DMS 273 treated with DMSO at 0.1 percent for 48 hours (cell line): ENCODE results near the gene CD300H.
"Not testable (repeated sequence)": the region's sequence is repeated elsewhere in the genome, so short reads cannot be mapped to it uniquely, and the experiment has no call there.

Experiments used
- DNase-seq: peaks from one replicate; lab custom pipeline; 2025; lab: John Stamatoyannopoulos, UW

CD300H gene

DNA sequence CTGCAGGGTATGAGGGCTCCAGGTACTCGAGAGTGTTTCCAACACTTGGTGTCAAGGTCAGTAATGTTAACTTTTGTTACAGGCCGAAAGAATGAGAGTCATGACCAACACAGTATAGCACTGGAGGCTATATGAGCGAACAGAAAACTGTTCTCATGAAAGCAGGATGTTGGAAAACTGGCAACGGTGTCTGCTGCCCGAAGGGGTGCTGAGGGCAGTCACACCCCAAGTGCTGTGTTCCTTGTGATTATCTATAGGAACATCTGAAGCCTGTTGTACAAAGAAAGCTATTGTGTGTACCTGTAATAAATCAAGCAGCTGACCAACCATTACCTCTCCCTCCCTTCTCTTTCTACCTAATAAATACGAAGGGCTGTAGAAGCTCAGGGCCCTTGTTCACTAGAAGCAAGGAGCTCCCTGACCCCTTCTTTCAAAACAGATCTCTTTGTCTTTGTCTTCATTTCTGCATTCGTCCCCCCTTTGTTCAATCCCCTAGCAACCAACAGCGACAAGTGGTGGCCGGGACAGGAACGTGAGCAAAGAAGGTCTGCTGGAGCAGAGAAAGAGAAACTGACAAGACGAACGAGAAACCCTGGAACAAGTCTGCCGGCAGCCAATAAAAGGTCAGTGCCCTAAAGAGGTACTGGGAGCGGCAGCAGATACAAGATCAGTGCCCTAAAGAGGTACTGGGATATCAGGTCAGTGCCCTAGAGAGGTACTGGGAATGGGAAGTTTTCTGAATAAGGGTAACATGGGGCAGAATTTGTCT is 17.2 kb upstream of the CD300H start:
- DNase-seq: no peak

DNA sequence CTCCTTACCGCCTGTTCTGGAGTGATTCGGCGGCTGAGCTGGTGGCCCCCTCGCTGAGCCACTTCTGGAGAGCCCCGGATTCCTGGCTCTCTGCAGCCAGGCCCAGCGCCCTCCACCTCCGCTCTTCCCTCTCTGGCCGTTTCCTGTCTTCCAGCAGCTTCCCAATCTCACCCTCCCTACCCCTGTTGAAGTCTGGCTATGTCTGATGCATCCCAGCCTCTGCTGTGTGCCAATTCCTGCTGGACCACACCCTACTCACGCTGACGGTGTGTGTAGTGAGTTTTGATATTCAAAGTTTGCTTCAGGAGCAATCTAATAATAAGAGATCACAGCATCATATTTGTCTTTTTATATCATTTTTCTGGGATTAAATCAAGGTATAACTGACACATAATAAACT is 15.3 kb upstream of the CD300H start:
- no peak for DNase-seq

DNA sequence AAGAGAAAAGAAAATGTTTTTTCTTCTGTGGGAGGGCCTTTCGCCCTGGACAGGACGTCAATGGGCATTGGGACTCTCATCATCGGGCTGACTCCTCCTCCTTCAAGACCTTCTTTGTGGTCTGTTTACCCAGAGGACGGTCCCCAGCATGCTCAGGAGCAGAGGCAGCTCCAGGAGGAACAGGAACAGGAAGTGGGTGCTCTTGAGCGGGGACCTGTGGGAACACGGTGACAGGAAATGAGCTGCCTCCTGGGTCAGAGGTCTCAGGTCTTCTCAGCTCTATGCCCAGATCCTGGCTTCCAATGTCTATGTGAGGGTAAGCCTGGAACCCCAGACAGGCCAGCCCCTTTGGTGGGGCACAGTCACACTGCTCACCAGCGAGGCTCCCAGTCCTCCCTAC is 12.6 kb upstream of the CD300H start:
- DNase-seq: no peak

DNA sequence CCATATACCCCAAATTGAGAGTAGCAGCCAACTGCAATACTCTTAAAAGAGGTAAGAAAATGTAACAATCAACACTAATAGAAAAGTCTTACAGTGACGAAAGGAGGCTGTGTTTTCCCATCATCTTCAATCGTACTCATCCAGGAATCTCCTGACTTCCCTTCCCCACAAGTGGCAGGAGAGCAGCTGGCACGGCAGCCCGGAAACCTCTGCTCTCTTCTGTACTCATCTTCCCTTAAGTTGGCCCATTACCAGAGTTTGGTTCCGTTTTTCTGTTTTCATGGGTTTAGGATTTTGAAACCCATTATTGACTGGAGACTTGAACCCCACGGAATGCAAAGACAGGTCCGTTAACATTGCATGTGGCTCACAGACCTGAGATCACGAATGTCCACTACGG is 11.7 kb upstream of the CD300H start:
- DNase-seq: no peak

DNA sequence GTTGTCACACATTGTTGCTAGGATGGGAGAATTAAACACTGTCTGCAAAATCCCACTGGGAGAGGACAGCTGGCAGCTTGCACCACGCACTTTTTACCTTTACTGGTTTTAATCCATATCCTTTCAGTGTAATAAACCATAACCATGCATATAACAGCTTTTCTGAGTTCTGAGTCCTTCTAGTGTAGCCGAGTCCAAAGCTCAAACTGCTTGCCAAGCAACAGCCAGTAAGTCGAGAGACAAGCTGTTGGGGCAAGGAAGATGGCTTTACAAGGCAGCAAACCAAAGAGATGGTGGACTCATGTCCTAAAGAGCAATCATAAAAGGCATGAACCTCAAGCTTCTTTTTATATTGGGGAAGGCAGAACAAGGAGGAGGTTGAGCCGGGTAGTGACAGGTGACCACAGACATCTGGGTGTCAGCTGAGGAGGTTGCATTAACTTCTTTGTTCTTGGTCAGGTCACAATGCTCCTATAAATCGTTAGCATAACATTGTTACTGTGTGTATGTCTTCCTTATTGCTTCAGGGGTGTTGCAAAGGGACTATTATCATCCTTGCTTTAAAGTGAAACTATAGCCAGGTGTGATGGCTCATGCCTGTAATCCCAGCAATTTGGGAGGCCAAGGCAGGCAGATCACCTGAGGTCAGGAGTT is 7.3 kb upstream of the CD300H start:
- DNase-seq: no peak

DNA sequence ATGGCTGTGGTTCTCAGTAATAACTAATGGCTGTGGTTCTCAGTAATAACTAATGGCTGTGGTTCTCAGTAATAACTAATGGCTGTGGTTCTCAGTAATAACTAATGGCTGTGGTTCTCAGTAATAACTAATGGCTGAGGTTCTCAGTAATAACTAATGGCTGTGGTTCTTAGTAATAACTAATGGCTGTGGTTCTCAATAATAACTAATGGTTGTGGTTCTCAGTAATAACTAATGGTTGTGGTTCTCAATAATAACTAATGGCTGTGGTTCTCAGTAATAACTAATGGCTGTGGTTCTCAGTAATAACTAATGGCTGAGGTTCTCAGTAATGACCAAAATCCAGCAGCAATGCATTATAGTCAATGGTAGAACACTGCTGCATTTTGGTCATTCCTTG is 6.3 kb upstream of the CD300H start:
- not testable (repeated sequence) for DNase-seq

DNA sequence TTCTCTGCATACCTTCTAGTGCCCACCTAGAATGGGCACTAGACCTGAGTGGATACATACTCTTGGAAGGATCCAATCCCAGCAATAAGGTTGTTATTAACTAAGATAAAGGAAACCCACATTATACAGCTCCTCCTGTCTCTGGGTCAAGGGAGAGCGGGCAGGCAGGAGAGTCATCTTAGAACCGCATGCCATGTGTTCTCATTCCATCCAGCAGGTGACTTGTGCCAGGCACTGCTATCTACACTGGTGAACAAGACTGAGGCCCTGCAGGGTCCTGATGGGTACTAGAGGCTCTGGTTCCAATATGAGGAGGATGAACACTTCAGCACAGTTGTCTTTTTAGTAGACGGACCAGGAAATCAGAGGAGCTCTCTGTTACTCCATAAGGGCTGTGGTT is 5.9 kb upstream of the CD300H start:
- DNase-seq: no peak

DNA sequence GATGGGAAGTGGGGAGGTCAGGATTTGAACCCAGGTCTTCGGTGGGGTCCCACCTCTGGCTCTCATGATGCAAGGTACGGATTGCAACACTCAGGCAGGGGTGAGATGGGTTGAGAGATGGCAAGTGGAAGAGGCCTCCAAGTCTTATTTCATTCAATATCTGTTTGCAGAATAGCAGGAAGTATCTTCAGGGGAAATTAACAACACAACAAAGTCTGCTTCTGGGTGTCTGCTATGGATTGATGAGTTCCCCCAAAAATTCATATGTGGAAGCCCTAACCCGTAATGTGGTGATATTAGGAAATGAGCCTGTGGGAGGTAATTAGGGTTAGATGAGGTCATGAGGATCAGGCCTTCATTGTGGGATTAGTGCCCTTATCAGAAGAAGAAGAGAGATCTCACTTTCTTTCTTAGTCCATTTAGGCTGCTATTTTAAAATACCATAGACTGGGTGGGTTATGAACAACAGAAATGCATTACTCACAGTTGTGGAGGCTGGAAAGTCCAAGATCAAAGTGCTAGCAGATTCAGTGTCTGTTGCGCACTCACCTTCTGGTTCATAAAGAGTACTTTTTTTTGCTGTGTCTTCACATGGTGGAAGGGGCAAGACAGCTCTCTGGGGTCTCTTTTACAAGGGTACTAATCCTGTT is 4.4 kb upstream of the CD300H start:
- DNase-seq: no peak

DNA sequence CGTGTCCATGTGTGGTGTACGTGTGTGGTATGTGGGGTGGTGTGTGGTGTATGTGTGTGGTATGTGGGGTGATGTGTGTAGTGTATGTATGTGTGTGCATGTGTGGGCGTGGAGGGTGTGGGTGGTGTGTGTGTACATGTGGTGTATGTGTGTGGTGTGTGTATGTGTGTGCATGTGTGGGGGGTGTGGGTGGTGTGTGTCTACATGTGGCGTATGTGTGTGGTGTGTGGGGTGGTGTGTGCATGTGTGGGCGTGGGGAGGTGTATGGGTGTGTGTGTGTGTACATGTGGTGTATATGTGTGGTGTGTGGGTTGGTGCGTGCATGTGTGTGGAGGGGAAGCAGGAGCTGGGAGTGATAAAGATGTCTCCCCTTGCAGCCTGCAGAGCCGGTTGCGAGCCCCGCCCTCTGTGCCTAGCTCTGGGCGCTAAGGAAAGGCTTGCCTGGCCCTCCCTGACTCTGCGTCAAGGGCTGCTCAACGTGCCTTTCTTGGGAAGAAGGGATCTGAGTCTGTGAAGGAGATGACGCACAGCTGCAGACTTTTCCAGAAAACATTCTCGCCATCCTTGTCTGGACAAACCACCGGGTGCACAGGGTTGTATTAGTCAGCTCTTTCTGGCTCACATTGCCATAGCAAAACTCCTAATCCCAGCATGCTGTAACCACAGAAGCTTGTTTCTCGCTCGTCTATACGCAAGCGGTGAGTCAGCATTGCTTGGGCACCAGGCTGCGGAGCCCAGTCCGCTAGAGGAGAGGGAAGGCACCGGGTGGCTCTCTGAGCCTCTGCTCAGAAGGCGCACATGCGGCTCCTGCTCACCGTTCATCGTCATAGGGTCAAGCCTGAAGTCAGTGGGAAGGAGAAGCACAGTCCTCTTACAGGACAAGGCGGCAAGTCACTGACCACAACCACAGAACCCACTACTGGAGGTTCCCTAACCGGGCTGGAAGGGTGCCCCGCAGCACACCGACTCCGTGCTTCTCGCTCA is 2.0 kb upstream of the CD300H start:
- DNase-seq: no peak

DNA sequence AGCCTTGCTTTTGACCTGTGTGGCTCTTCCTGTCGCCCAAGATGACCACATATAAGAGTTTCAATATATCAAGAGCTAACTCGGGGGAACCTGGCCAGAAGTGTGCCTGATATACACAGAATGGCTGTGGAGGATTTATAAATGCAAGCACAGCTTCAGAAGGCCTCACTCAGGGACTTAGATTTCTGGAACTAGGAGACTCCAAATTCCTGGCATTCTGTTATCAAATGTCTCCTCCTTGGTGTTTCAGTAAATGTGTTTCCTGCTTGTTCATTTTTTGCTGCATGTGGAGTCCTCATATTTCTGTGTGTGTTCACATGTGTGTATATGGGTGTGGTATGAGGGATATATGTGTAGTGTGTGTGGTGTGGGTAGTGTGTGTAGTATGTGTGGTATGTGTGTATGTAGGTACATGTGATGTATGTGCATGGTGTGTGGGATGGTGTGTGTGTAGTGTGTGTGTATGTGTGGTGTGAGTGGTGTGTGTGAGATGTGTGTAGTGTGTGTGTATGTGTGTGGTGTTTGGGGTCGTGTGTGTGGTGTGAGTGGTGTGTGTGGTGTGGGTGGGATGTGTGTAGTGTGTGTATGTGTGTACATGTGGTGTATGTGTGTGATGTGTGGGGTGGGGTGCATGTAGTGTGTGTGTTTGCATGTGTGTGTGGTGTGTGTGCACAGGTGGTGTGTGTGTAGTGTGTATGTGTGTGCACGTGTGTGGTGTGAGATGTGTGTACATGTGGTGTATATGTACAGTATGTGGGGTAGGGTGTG is 981 bp upstream of the CD300H start:
- no peak for DNase-seq

DNA sequence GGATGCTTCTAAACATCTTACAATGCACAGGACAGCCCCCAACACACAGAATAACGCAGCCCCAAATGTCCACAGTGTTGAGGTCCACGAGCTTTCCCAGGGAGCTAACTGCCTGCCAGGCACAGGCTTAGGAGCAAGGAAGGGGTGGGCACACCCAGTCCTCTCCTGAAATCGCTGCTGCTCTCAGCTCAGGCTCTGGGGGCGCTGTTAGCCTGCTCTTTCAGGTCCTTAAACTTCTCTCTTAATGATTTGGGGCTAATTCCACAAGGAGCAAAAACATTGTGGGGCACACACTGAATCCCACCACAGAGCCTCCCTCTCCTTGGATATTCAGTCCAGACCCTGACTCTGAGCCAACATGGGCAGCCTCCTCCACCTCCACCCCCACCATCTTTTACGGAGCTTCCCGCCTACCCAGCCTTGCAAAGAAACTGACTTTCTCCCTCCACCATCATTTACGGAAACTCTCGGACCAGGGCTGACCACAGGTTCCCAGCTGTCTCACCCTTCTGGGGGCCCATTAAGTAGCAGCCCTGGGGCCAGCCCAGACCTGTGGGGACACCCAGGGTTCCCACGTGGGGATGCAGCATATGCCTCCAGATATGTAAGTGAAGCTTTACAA is 1.1 kb downstream of the CD300H start:
- no peak for DNase-seq

DNA sequence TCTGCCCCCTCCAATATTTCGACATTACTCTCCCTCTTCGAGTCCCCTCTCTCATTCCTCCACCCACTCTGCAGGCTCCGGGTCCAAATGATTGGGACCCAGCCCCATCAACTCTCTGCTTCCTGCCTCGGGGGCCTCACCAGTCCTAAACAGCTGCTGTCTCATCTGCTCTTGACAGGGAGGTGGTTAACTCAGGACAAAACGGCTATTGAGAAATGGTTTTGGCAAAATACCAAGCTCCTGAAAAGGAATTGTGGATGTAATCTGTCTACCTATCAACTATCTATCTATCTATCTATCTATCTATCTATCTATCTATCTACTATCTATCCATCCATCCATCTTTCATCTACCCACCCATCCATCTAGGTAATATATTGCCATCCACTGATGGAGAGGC is 2.2 kb downstream of the CD300H start:
- no peak for DNase-seq

DNA sequence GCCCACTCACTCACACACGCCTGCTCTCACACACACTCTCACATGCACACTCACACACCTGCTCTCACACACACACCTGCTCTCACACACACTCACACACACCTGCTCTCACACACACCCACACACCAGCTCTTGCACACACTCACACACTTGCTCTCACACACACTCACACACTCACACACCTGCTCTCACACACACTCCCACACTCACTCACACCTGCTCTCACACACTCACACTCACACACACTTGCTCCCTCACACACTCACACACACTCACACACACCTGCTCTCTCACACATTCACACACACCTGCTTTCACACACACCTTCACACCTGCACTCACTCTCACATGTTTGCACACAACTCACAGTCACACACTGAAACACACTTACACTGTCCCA is 4.0 kb downstream of the CD300H start:
- DNase-seq: no peak

DNA sequence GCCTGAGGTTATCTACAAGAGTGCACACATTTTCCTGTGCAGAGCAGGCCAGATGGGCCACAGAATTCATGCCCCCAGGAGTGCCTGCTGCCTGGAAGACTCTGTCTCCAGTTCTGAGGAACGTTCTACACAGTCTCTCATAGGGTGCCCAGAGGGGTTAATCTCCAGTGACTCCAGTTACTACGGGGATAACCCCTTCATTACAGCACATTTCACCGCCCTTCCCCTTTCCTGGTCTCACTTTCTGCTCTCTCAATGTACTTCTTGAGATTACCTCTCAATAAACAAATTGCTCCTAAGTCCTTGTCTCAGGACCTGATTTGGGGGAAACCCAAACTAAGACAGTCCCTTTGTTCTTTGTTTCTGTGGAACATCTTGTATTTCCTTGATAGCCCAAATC is 5.7 kb downstream of the CD300H start:
- no peak for DNase-seq

DNA sequence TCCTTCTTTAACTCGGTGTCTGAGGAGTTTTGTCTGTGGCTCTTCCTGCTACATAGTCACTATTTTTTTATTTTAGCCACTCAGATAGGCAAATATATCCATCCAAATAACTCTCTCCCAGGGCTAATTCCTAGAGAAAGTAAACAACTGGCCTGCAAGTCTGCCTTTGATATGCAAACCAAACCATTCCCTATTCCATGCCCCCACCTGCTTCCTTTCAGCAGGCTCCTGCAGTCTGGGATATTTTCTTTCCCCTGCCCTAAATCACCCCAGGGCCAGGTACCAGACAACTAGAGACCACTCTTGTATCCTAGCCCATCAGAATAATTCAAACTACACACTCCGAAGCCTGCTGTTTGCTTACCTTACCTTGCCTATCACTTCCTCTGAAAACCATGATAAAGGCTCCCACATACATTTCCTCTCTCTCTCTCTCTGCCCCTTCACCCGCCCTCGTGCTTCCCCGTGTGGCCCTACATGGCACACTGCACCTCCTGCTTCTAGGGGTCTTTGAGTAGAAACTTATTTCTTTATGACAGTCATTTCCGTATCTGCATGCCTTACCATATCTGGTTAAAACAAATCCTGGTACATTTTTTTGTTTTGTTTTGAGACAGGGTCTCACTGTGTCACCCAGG is 8.3 kb downstream of the CD300H start:
- DNase-seq: no peak

DNA sequence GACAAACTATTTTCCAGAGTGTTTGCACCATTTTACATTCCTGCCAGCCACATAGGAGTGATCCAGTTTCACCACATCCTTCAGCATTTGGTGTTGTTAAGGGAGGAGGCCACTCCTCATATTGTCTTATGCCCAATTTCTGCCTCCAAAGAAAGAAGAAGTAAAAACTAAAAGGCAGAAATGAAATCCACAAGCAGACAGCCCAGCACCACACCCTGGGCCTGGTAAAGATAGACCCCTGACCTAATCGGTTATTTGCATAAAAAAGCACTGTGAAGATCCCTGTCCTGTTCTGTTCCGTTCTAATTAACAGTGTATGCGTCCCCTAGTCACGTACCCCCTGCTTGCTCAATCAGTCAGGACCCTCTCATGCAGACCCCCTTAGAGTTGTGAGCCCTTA is 8.9 kb downstream of the CD300H start:
- not testable (repeated sequence) for DNase-seq

DNA sequence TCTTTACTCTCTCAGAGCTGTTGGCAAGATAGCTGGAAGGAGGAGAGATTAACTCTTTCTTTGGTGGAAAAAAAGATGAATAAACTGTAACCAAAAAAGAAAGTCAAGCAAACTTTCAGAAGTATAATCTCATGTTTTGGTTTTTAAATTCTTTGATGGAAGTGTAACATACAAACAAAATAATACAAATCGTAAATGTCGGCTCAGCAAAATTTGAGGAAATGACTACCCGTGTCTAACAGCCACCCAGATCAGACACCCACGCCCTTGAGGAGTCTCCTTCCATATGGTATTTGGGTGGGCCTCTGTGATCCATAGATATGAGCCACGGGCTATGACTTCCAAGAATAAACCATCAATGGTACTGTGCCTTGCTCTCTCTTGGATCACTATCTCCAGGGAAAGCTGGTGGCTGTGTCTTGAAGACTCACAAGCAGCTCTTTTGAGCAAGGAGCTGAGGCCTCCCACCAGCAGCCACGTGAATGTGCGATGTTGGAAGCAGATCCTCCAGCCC is 11.8 kb downstream of the CD300H start:
- DNase-seq: no peak

DNA sequence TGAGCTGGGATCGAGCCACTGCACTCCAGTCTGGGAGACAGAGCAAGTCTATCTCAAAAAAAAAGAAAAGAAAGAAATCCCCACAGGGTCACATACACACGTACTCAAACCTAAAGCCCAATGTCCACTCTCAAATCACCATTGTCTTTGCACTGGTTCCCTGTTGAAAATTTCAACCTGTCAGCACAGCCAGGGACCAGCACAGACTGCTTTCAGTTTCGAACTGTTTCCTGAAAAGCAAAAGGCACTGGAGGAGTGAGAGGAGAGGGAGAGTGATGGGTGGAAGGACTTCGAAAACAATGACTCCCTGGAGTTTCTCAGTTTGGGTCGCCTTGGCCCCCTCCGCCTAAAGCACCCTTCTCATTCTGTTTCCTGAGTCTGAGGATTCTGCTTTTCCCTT is 12.4 kb downstream of the CD300H start:
- no peak for DNase-seq

DNA sequence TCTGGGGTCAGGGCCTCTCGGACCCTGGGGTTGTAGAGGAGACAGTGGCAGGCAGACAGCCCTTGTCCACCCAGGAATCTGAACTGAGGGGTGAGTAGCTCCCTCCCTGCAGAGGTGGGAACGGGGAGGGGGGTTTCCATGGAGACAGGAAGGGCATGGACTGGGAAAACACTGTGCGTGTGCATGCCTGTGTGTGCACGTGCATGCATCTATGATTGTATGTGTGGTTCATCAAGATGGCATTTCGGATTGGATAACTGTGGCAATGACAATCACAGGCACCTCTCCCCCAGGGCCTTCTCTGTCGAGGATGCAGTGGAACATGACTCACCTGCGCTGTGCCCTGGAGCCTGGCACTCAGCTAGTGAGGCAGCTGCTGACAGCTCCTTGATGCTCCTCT is 15.3 kb downstream of the CD300H start:
- DNase-seq: no peak

DNA sequence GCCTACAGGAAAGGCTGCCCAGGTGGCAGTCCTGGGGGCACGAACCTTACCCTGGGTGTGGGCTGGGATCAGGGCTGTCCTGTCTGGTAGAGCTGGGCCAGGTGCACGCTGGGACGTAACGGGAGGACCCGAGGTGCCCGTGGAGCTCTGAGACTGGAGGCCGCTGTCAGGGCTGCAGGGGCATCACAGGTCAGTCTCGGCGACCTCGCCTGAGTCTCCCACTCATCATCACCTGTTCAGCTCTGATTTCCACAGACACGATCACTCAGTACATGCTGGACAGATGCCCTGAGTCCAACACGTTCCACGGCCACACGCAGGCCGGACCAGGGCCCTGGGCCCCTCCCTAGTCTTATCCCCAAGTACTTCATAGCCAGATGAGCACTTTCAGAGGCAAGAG is 16.7 kb downstream of the CD300H start:
- DNase-seq: no peak
